Muscle of back (tissue), 11 donors: ENCODE results near the gene SH2D3C. TPM values are rescaled to one million over a fixed set of nuclear protein-coding genes. Genes with fewer than 3 reads are reported as not detected.

Experiments
- DNase-seq, 3 donors: peaks; one replicate each; pipeline versions ENCODE4 v3.0.0 to v3.0.0-alpha.2; 2013
- polyA plus RNA-seq, 10 donors: library from polyadenylated mRNA; unstranded; fragments of 120-200 nt; gene quantifications; one replicate each; pipeline ENCODE4 v1.2.1, GENCODE V29; 2013; ENCODE audit not compliant: insufficient read length in 10 of 10

Gene SH2D3C
- polyA plus RNA-seq, 10 donors = 15.5 to 24.4 (median 18.0) TPM

GRCh38 chr9:127809540-127810377 lies 31.3 kb upstream of the SH2D3C start:
- no peak for DNase-seq

- DNase-seq = no peak
These were observed 30.6 kb upstream of the SH2D3C start for GRCh38 chr9:127809002-127809539.

DNA sequence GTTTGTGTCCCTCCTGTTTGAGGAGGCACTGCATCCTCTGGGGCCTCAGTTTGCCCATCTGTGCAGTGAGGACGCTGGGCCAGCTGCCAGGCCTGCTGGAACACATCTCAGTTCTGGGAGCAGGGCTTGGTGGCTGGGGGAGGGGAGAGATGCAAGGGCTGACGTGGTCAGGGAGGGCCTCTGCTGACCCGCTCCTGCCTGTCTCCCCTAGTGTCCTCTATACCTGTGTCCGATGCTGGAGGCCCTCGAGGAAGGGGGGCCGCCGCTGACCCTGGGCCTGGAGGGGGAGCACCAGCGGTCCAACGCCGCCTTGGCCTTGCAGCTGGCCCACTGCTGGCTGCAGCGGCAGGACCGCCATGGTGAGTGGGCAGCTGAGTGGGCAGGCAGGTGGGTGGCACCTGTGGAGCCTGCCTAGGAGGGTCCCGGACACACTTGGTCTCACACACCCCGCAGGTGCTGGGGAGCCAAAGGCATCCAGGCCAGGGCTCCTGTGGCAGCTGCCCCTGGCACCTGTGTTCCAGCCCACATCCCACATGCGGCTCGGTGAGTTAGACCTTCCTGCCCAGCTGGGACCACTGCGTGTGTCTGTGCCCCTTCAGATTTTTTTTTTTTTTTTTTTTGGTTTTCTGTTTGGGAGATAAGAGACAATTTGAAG lies 30.0 kb upstream of the SH2D3C start:
- DNase-seq = no peak

DNA sequence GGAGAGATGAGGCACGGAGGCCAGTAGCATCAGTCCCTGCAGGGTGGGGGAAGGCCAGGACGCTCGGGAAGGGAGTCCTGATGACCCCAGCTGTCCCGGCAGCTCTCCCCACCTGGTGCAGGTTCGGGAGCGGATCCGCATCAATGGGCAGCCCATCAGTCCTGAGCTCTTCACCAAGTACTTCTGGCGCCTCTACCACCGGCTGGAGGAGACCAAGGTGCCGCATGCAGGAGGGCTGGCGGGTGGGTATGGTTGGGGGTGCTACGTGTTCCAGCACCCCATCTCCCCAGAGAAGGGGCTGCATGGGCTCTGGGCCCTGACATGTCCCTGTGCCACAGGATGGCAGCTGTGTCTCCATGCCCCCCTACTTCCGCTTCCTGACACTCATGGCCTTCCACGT lies 28.4 kb upstream of the SH2D3C start:
- DNase-seq = no peak

DNA sequence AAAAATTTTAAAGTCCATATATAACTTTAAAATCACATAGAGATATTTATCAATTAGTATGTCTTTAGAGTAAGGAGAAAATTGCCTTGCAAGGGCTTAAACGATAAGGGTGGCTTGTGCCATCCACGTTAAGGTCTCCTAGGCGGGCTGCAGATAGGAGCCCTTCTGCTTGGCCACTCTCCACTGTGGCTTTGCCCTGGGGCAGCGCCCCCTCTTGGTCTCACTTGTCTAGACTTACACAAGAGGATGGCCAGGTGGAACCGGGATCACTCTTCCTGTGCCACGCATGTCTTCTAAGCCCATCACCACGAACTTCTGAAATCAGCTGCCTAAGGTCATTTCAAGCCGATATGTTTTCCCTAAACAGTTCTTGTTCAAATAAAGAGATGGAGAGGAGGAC lies 27.2 kb upstream of the SH2D3C start:
- no peak for DNase-seq

- no peak for DNase-seq
These were observed 25.3 kb upstream of the SH2D3C start for GRCh38 chr9:127803507-127804352.

- DNase-seq = peak; percentile 88 to 98 (median 91)
These were observed 24.3 kb upstream of the SH2D3C start, which contains the start of gene FPGS for GRCh38 chr9:127802576-127803443. TSS of gene FPGS (plus strand) at chr9:127802882. CDS start at chr9:127802925, 43 bp downstream.

DNA sequence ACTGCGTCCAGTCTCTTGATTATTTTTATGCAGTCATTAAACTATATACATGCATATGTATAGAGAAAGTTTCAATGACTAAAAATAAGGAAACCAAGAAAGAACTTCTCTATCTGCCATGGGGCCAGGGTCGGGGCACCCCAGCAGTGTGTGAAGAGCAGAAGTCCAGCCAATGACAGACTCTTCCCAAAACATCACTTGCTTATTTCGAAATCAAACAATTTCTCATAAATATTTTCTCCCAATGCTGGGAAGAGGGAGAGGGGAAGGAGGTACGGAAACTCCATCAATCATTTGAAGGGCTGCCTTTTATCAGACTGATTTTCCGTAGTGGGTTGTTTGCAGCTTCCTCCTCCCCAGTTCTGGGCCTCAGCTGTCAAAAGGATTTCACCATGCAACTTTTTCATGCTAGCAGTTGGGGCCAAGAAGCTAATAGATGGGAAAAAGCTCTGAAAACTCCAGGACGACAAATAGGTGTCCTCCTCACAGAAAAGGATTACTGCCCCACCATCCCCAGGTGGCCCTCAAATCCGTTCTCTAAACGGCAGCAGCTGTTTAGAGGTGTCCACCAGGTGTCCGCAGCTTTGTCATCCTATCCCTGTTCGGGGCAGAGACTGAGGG lies 23.6 kb upstream of the SH2D3C start:
- no peak for DNase-seq

DNA sequence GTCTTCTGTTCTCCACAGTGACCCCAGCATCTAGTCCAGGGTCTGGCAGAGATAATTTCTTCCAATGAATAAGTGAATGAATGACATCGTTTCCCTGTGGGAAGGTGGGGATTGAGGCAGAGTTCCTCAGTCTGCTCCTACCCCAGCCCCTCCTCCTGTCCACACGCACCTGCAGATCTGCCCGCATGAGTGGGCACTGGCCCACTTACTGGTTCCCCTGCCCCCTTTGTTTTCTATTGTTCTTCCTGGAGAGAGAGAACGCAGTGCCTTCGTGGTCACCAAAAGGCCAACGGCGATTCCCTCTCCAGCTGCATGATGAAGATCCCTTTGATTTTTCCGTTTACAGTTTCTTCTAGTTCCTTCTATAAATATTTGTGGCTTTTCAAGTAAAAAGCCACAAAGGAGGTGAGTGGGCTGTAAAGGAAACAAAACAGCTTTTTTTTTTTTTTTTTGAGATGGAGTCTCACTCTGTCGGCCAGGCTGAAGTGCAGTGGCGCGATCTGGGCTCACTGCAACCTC lies 18.4 kb upstream of the SH2D3C start:
- no peak for DNase-seq

DNA sequence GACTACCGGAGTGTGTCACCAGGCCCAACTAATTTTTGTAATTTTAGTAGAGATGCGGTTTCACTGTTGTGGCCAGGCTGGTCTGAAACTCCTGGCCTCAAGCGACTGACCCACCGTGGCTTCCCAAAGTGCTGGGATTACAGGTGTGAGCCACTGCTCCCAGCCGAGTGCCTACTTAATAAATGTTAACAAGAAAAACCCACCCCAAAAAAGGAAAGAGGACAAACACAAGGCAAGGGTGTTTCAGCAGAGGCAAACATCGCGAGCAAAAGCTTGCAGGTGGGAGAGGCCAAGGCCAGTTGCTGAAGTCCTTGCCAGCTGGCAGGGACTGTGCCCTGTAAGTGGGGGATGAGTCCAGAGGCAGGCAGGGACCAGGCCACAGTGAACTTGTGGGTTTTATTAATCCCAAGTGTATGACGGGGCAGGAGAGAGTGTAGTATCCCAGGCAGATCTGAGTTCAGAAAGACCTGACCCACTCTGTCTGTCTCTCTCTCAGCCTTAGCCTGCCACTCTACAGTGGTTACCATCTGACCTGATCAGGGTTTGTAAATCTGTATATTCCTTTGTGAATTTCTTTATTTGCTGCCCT lies 17.9 kb upstream of the SH2D3C start:
- DNase-seq = no peak

DNA sequence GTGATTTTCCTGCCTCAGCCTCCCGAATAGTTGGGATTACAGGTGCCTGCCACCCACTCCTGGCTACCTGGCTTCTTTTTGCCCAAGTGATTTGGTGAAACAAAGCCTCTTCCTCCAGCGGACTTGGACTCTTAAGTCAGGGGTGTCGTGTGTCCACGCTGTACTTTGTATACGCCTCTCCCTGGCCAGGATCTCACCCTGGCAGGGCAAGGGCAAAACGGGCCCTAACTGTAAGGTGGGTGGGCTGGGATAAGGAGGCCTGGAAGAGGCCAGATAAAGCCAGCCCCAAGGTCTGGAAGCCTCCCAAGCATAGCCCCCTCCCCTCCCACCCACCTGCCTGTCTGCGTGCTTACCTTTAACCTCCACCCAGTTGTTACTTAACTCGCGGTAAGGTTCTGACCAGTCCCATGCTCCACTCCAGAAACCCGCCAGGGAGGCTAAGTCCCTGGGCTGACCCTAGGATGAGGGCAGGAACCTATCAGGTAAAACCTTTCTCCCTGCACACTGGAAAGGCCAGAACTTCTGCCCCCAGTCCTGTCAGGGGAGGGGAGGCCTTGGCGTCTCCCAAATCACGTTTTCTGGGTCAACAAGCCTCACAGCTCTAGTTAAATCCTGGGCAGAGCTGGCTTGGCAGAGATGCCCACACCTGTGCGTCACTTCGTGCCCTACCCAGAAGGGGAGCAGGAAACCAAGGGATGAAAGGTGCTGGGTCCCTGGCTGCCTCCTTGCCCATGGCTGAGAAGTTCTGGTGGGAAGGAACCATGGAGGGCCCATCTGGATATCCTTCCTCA lies 15.7 kb upstream of the SH2D3C start:
- no peak for DNase-seq

GRCh38 chr9:127793093-127793708 lies 14.7 kb upstream of the SH2D3C start:
- DNase-seq = no peak

GRCh38 chr9:127792417-127793031 lies 14.1 kb upstream of the SH2D3C start:
- DNase-seq = no peak

DNA sequence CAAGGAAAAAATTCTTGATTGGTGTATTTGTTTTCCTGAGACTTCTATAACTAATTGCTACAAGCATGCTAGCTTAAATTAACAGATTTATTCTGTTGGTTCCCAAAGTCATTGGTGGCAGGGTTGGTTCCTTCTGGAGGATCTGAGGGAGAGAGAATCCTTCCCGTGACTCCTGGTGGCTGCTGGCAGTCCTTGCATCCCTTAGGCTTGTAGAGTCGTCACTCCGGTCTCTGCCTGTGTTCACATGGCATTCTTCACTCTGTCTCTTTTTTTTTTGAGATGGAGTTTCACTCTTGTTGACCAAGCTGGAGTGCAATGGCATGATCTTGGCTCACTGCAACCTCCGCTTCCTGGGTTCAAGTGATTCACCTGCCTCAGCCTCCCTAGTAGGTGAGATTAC lies 12.6 kb upstream of the SH2D3C start:
- no peak for DNase-seq

- no peak for DNase-seq
These were observed 11.8 kb upstream of the SH2D3C start for GRCh38 chr9:127790094-127790855.

GRCh38 chr9:127789179-127789578 lies 10.7 kb upstream of the SH2D3C start:
- DNase-seq = no peak

- no peak for DNase-seq
These were observed 10.0 kb upstream of the SH2D3C start for GRCh38 chr9:127788337-127789011.
